ENCODE measurements around the gene NPL.

Gene NPL

DNA sequence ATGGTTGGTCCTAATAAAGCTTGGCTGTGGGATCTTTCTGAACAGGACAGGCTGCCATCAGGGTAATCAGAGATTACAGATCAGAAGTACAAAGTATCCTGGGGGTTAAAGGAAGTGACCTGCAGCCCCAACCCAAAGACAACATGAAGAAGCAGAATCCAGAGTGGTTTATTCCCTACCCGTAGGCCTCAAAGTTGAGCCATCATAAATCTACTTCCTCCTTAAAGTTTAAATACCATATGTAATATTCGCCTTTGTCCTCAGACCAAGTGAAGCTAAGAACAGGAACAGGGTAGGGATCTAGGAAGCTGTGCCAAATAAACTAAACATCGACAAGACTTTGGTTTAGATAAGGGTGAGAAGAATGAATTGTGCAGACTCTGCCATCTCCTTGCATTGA is 33.6 kb downstream of the NPL start:
- DNase-seq: no peak

DNA sequence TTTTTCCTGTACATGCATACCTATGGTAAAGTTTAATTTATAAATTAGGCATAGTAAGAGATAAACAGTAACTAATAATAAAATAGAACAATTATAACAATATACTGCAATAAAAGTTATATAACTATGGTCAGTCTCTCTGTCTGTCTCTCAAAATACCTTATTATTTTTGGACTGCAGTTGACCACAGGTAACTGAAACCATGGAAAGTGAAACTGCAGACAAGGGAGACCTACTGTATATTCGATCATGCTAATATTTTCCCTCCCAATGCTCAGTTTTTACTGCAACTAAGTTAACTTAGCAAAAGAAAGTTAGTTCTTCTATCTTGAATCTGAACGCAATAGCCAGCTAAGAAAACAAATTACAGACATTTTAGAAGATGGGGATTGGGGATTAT is 37.3 kb downstream of the NPL start:
- no peak for DNase-seq

DNA sequence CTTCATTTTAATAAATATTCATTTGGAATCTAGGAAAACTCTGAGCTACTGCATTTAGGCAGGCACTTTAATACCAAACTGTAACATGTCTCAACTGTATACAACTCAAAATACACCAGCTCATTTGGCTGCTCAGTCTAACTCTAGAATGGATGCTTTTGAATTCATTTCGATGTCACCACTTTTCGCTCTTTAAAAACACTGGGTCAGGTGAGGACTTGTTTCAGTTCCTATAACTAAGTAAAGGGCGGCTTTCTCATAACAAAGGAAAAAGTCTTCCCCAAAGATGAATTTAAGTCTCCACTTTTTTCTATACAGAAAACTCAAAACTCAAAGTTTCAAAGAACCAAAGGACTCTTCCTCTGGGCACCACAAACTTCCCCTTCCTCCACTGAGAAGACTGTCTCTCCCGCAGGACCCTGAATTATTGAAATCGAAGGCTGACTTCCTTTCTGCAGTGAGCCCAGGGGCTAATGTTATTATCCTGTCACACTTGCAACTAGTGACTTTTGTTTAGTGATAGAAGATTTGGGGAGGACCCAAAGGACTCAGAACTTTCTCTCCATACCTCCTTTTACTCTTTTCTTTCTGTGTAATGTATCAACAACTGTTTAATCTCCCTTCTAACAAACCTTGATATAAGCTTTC is 39.8 kb downstream of the NPL start:
- DNase-seq: no peak

DNA sequence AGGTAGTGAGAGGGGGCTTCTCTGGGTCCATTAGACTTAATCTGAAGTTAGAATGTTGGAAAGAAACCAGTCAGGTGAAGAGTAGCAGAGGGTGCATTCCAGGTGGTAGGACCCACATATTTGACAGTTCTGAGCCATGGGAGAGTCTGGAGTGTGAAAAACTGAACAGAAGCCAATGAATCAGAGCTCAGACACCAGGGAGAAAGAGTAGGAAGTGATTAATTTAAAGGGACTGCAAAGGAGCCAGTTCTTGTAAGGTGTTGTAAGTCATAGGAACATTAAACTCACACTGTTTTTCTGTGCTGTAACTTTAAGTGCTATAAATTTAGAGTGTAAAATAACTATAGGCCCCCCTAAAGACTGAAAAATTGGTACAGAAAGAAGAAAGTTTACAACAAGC is 43.7 kb downstream of the NPL start:
- DNase-seq: no peak

DNA sequence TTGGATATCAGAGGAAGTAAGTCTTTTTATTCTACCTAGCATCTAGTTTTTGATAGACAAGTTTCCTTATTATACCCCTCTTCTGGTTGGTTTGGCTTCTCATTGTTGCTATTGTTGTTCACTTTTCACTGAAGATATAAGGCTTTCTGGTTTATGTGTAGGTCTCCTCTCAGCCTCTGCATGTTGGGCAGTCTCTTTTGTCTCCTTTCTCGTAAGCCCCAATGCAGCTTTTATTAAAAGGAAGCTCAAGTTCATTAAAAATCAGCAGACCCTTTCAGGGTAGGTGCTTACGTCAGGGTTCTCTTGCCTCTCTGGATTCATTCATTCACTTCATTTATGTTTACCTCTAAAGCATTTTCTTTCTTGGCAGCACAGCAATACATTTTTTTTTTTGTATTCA is 44.8 kb downstream of the NPL start:
- DNase-seq: no peak

DNA sequence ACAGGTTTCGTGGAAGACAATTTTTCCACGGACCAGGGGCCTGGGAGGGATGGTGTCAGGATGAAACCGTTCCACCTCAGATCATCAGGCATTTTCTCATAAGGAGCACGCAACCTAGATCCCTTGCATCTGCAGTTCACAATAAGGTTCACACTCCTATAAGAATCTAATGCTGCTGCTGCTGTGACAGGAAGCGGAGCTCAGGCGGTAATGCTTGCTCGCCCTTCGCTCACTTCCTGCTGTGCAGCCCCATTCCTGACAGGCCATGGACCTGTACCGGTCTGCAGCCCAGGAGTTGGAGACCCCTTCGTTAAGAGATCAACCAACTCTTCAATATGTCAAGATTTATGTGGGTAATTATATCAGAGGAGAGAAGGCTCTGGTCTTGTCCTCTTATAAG is 46.2 kb downstream of the NPL start:
- no peak for DNase-seq

DNA sequence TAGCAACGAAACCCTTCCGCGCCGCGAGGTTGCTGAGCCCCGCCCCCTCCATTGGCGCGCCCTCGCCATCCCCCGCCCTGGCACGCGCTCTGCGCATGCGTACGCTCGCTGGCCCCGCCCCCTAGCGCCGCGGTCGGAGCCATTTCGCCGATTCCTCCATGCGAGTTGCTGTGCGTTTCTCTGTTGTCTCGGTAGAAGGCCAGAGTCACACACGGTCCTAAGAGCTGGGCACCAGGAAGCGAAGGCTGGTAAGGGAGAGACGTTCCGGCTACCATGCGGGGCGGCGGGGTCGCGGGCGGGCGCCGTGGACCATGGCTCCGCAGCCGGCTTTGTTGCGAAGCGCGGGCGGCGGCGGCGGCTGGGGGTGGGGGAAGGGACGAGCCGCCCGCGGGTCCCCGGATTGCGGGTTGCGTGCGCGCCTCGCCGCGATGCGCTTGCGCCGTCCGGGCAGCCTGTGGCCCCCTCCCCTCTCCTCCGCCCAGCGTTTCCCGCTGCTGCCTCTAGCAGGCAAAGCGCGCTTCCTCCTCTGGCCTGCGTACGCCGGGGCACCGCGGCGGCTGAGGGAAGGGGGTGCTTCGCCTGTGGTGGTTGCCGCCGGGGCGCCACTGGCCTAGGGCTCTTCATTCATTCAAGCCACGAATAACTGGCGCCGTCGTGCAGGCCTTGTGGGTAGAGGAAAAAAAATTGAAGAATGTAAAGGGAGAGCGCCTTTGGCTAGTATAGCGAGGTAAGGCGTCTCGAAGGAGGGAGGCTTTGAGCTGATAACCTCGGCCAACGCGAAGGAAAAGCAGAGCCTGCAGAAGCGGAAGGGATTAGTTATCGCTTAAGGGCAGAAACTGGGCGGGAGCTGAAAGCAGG is 49.9 kb downstream of the NPL start, which contains the start of gene DHX9:
TSS of gene DHX9 (plus strand) at position 139 of the 858 bp plus-strand sequence. CDS start 3,220 bp downstream, outside the sequence.
- peak; percentile 92 to 95 for DNase-seq

DNA sequence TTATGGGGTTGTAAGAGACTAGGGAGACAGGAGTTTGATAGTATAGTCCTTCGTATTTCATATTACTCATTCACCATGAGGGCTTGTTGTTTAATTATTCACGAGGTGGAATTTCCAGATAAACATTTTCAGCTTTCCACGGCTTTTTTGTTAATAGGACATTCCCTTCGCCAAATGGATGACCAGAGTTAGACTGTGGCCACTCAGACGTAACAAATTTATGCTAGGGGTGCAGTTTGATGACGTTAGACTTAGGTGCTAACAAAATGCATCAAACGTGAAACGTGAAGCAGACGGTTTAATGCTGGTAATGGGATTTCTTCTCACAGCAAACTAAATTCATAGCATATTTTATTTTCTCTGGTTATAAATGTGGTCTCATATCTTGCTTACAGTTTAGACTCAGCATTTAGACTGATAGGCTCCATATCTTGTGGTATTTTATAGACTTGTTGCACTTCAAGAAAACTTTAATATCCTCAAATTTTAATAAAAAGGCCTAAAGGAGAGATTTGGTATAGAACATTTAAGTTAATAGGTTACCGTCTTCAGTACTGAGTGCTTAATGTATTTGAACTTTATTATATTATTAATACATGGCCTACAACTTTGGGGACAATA is 51.9 kb downstream of the NPL start:
- DNase-seq: peak in 1 of 2 donors; percentile 24

DNA sequence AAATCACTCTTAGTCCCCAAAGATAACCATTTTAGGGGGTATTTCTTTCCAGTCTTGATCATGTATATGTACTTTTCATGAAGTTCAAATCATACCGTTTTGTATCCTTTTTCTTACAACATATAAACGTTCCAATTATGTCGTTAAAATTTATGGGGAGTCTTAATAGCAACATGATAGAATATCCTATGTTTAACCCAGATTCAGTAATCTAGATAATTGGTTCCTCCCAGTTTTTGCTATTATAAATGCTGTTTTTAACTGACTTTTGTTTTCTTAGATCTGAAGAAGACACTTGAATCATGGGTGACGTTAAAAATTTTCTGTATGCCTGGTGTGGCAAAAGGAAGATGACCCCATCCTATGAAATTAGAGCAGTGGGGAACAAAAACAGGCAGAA is 52.7 kb downstream of the NPL start:
- no peak for DNase-seq

DNA sequence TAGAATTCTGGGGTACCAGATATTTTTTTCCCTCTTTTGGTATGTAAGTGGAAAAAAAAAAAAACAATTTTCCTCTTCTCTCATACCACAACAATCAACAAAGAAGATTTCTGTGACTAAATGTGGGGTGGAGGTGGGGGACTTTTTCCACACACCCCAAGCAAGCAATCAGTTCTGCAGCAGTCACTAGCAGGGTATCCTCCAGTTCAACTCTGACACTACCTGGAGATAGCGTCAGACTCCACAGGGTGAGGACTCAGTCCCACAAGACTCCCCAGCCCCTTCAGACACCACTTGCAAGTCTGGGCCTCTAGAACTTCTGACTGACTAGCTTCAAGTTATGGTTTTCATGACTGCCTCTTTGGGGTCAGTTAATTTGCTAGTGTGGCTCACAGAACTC is 55.8 kb downstream of the NPL start:
- no peak for DNase-seq

DNA sequence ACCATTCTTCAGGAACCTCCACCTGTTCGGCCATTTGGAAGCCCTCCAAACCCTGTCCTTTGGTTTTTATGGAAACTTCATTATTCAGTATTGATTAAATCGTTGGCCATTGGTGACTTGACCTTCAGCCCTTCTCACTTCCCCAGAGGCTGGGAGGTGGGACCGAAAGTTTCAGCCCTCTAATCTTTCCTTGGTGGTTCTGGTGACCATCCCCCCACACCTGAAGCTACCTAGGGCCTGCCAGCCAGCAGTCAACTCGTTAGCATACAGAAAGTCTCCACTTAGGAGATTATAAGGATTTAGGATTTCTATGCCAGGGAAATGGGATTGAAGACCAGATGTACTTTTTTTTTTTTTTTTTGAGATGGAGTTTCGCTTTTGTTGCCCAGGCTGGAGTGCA is 56.3 kb downstream of the NPL start:
- DNase-seq: no peak

DNA sequence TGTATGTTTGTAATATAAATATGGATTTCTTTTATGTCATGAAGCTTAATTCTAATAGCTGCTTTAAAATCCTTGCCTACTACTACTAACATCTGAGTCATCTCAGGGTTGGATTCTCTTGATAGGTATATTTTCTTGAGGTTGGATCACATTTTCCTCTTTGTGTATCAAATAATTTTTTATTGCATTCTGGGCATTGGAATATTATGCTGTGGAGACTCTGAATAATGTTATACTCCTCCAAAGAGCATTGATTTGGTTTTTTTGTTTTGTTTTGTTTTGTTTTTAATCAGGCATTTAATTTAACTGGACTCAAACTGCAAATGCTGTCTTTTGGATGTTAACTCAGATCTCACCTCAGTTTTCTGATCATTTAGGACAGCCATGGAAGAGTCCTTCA is 57.5 kb downstream of the NPL start:
- DNase-seq: no peak

DNA sequence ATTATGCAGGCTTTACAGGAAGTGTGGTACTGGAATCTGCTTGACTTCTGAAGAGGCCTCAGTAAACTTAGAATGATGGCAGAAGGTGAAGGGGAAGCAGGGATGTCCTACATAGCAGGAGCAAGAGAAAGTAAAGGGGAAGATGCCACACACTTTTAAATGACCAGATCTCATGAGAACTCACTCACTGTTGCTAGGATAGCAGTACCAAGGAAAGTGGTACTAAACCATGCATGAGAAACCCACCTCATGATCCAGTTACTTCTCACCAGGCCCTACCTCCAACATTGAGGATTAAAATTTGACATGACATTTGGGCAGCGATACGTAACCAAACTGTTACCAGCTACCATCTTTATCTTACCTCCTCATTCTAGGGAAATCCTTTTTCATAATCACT is 59.2 kb downstream of the NPL start:
- DNase-seq: no peak

DNA sequence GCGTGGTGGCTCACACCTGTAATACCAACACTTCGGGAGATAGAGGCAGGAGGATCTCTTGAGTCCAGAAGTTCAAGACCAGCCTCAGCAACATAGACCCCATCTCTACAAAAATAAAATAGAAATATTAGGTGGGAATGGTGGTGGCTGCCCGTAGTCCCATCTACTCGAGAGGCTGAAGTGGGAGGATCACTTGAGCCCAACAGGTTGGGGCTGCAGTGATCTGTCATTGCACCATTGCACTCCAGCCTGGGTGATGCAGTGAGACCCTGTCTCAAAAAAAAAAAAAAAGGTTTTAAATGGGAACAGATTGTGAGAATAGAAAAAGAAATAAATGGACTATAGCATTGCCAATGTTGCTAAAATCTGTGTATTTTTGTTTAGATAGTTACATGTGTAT is 60.7 kb downstream of the NPL start:
- no peak for DNase-seq

DNA sequence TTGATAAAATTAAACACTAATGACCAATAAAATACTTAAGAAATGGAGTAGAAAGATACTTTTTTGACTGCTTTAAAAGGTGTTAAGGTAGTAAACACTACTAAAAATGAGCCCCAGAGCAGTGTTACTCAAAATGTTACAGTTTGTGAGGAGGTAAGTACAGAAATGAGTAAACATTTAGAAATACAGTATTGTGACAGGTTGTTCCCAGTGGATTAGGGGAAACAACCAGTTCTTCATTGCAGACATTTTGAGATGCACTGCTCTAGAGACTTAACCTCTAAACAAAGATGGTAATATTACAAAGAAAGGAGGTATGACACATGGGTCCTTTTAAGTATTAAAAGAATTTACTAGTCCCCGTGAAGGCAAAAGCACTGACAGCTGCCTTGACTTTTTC is 62.3 kb downstream of the NPL start:
- DNase-seq: no peak

DNA sequence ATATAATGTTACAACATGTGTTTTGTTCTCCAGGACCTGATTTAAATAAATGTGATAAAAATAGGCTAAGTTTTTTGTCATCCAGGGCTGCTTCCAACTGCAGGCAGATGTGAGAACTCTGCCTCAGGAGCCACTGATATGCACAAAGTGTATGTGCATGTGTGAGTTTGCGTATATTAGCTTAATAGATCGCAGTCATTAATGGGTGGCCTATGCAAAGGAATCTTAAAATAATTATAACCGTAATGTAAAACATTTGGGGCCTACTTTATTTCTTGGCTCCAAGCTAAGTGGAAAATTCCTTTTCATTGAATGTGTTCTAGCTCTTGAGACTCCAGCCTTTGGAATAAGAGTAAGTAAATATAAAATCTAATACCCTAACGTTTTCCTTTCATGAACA is 66.3 kb downstream of the NPL start:
- DNase-seq: no peak

DNA sequence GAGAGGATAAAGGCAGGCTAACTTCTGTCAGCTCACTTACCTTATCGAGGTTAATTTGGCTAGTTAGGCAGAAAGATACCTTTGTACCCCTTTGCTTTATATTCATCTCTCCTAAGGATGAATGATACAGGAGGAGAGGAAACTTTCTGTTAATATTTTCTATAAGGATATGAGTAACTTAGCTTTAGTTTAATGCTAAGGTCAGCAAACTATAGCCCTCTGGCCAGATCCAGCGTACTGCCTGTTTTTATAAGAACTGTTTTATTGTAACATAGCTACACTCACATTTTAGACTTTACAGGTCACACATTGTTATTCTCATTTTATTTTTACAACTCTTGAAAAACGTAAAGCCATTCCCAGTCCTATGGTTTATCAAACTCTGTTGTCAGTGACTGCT is 67.6 kb downstream of the NPL start:
- no peak for DNase-seq

DNA sequence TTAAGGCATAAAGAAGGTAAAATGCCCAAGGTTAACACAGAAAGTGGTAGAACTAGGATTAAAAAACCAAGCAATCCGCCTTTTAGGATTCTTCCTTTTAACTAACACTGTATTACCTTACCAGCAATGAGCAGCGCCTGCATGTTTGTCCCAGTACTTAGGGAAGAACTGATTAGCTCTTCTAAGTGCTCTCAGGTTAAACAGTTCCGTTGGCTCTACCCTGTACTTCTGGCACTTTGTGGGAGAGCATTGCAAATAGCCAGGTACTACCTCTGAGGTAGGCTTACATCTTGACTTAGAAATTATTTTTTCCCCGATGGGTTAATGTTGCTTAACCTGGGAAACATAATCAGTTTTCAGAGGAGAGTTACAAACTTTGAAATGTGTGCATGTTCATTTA is 71.1 kb downstream of the NPL start:
- DNase-seq: no peak

DNA sequence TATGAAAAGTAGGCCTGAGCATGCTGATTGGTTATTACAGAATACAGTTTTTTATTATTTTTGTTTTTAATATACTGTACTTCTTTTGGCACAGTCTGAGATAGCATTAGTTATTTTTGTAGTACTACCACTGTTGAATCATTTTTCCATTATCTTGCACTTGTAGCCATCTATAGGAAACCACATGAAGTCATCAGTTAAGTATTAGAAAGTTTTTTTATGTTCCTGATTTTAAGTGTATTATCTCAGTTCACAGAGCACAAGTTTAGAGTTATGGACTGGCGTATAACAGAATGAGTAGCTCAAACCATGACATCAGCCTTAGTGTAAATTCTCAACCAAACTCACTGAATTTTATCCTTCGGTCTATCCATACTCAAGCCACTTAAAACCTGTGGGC is 72.4 kb downstream of the NPL start:
- no peak for DNase-seq

DNA sequence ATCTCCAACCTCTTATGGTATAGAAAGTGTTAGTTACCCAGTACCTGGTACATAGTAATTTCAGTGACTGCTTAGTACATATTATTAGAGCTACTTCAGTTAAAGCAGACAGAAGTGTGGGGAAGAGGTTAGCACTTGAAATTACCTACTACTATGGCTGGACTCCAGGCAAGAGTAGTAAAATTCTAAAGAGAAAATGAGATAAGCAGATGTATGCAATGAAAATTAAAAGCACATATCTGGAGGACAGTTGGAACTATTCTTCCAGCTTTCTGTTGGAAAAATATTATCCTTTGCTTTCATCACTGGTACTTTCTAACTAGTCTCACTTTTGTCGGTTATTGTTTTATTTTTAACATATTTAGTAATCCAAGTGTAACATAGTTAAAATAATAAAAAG is 73.3 kb downstream of the NPL start:
- DNase-seq: no peak

DNA sequence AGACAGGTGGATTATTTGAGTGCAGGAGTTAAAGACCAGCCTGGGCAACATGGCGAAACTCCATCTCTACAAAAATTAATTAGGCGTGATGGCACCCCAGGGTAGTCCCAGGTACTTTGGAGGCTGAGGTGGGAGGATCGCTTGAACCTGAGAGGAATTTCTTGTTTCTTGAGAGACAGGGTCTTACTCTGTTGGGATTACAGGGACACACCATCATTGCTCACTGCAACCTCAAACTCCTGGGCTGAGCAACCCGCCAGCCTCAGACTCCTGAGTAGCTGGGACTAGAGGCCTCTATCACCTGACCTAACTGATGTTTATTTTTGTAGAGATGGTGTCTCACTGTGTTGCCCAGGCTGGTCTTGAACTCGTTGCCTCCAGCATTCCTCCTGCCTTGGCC is 74.4 kb downstream of the NPL start:
- DNase-seq: no peak

DNA sequence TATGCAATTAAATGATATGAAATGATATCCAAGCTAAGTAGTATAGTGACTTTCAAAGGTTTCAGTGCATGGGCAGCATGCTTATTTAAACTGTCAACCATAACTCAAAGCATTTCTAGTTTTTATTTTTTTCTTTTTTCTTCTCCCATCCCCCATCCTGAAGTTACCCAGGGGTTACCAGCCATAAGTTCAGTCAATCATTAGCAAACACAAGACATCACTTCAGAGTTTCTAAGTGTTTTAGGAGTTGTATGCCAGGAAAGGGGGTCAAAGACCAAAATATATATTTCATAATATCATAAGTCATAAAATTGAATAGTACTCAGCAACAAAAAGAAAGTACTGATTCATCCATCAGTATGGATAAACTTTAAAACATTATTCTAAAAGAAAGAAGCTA is 78.3 kb downstream of the NPL start:
- DNase-seq: no peak

DNA sequence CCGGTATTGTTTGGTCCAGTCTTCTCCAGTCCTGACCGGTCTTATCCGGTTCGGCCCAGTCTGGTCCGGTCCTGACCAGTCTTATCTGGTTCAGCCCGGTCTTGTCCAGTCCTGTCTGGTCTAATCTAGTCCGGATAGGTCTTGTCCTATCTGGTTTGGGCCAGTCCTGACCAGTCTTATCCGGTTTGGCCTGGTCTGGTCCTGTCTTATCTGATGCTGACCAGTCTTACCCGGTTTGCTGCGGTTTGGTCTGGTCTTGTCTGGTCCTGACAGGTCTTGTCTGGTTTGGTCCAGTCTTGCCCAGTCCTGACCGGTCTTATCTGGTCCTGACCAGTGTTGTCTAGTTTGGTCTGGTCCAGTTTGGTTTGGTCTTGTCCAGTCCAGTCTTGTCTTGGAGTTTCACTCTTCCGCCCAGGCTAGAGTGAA is 79.7 kb downstream of the NPL start:
- DNase-seq: no peak

DNA sequence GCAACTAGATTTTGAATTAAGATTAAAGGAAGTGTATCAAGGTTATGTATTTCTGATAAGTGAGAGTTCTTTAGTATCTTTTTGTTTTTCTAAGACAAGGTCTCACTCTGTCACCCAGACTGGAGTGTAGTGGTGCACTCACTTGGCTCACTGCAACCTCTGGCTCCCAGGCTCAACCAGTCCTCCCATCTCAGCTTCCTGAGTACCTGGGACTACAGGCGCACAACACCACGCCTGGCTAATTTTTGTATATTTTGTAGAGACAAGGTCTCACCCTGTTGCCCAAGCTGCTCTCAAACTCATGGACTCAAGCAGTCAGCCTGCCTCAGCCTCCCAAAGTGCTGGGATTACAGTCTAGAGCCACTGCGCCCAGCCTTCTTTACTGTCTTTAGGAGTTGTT is 83.3 kb downstream of the NPL start:
- DNase-seq: no peak
